Osteoblast (primary cell): Measurements from ENCODE around the gene FBXW4. TPM values are rescaled to one million over a fixed set of nuclear protein-coding genes. Genes with fewer than 3 reads are reported as not detected.

Source experiments
- DNase-seq: peaks from one replicate; pipeline ENCODE4 v3.0.0; 2011; ENCODE audit warnings: low spot score, mixed read lengths; ENCODE audit not compliant: insufficient read length; ENCODE audit errors: missing footprints
- H2AFZ ChIP-seq: 2 replicates; pipeline ENCODE4 v1.6.0; 2011; ENCODE audit warnings: mild to moderate bottlenecking, low read length
- H3K27ac ChIP-seq: 2 replicates; pipeline ENCODE4 v1.5.1; 2011; ENCODE audit warnings: mild to moderate bottlenecking, low read depth, low read length, moderate library complexity
- H3K27me3 ChIP-seq: 2 replicates; pipeline ENCODE4 v1.6.0; 2012; ENCODE audit warnings: mild to moderate bottlenecking, control low read depth, inconsistent platforms, low read length, moderate library complexity; ENCODE audit not compliant: insufficient read depth
- H3K36me3 ChIP-seq: 2 replicates; pipeline ENCODE4 v1.5.1; 2011; ENCODE audit warnings: mild to moderate bottlenecking, low read length, control low read depth, moderate library complexity; ENCODE audit not compliant: insufficient read depth
- H3K4me1 ChIP-seq: 2 replicates; pipeline ENCODE4 v1.5.1; 2011; ENCODE audit warnings: mild to moderate bottlenecking, low read length, control low read depth, moderate library complexity; ENCODE audit not compliant: insufficient read depth
- H3K4me2 ChIP-seq: 2 replicates; pipeline ENCODE4 v1.6.0; 2011; ENCODE audit warnings: mild to moderate bottlenecking, low read length; ENCODE audit not compliant: insufficient read depth
- H3K4me3 ChIP-seq: fragments of 200-600 bp; sonication (generic); 3 replicates; pipeline ENCODE4 v1.5.1; 2012; ENCODE audit warnings: mild to moderate bottlenecking, low read length, inconsistent platforms; ENCODE audit not compliant: insufficient read depth
- H3K79me2 ChIP-seq: 2 replicates; pipeline ENCODE4 v1.6.0; 2012; ENCODE audit warnings: mild to moderate bottlenecking, low read length, control low read depth, inconsistent platforms; ENCODE audit not compliant: insufficient read depth
- H3K9me3 ChIP-seq: 2 replicates; pipeline ENCODE4 v1.5.1; 2011; ENCODE audit warnings: low read depth, low read length, control low read depth
- H4K20me1 ChIP-seq: 2 replicates; pipeline ENCODE4 v1.6.0; 2012; ENCODE audit warnings: mild to moderate bottlenecking, low read length, control low read depth; ENCODE audit not compliant: insufficient read depth
- CTCF ChIP-seq: IDR thresholded peaks from 2 replicates; pipeline ENCODE4 v1.5.1; 2011; ENCODE audit warnings: mild to moderate bottlenecking, low read depth, low read length, moderate library complexity; ENCODE audit errors: extremely low read depth
- total RNA-seq: library from RNA; depleted of rRNA; stranded (reverse); fragments of >200 nt; gene quantifications from 2 replicates; pipeline ENCODE4 v1.2.3, GENCODE V29; 2012

FBXW4 gene
- total RNA-seq, 1 donor: 40.2 TPM

GRCh38 chr10:101588879-101589278 is 106.1 kb downstream of the FBXW4 start:
- peaks cover 14% of the 10 kb centered on the region for H3K36me3 ChIP-seq
- no peak for TF ChIP-seq CTCF
- H3K27me3 ChIP-seq: no peaks in the 10 kb centered on the region
- no peaks in the 10 kb centered on the region for H3K9me3 ChIP-seq
- H3K4me1 ChIP-seq: peaks cover 19% of the 10 kb centered on the region
- peak overlapping the region; percentile 66 for H3K27ac ChIP-seq
- H3K4me3 ChIP-seq: peak overlapping the region; percentile 95
- H3K4me2 ChIP-seq: peak overlapping the region; percentile 99
- peak overlapping the region; percentile 85 for H2AFZ ChIP-seq
- H4K20me1 ChIP-seq: peaks cover 2% of the 10 kb centered on the region
- peak; percentile 93 for DNase-seq
- peaks cover 26% of the 10 kb centered on the region for H3K79me2 ChIP-seq

- H2AFZ ChIP-seq: peak within 1 kb of the TSS; percentile 85
- TF ChIP-seq CTCF: no peak
- peaks cover 19% of the 10 kb centered on the region for H3K4me1 ChIP-seq
- peaks cover 1% of the 10 kb centered on the region for H4K20me1 ChIP-seq
- H3K4me2 ChIP-seq: peak within 1 kb of the TSS; percentile 99
- DNase-seq: peak; percentile 99
- H3K36me3 ChIP-seq: peaks cover 14% of the 10 kb centered on the region
- peaks cover 26% of the 10 kb centered on the region for H3K79me2 ChIP-seq
- no peaks in the 10 kb centered on the region for H3K27me3 ChIP-seq
- peak within 1 kb of the TSS; percentile 95 for H3K4me3 ChIP-seq
- H3K9me3 ChIP-seq: no peaks in the 10 kb centered on the region
- peak within 1 kb of the TSS; percentile 66 for H3K27ac ChIP-seq
These were observed 107.0 kb downstream of the FBXW4 start, which contains the start of the genes DPCD and POLL for GRCh38 chr10:101587725-101588653. DPCD (plus strand) TSS chr10:101588321; CDS start chr10:101588337, 16 bp downstream. POLL (minus strand) TSS chr10:101588257; CDS start chr10:101587360, 897 bp downstream.

GRCh38 chr10:101585841-101586240 is 109.1 kb downstream of the FBXW4 start:
- no peak overlapping the region for H3K4me3 ChIP-seq
- no peak overlapping the region for H3K27ac ChIP-seq
- H3K27me3 ChIP-seq: no peaks in the 10 kb centered on the region
- no peaks in the 10 kb centered on the region for H3K9me3 ChIP-seq
- no peak overlapping the region for H2AFZ ChIP-seq
- TF ChIP-seq CTCF: no peak
- peaks cover 19% of the 10 kb centered on the region for H3K4me1 ChIP-seq
- H3K79me2 ChIP-seq: peaks cover 26% of the 10 kb centered on the region
- DNase-seq: no peak
- no peak overlapping the region for H3K4me2 ChIP-seq
- no peaks in the 10 kb centered on the region for H4K20me1 ChIP-seq
- H3K36me3 ChIP-seq: peaks cover 31% of the 10 kb centered on the region
